Tibial nerve (tissue), 4 donors: ENCODE data around the gene SDHAF2. TPM values are rescaled to one million over a fixed set of nuclear protein-coding genes. Genes with fewer than 3 reads are reported as not detected.
A peak's percentile ranks its signal among the peaks of the same experiment; 100 is the strongest.

Experiments
- DNase-seq, 2 donors: peaks; one replicate each; pipeline ENCODE4 v3.0.0-alpha.2; 2019; ENCODE audit warnings: low spot score in 2 of 2
- H3K27ac ChIP-seq, 4 donors: fragments of 200-600 bp; sonication (generic) in 3 of 4; one replicate each; pipeline ENCODE4 v1.5.1; 2017 to 2019; ENCODE audit warnings: mild to moderate bottlenecking in 1 of 4
- H3K27me3 ChIP-seq, 2 donors: fragments of 200-600 bp; sonication (generic) in 1 of 2; one replicate each; pipeline versions ENCODE4 v1.5.1 to v1.6.0; 2017 to 2019
- H3K36me3 ChIP-seq, 3 donors: fragments of 200-600 bp; sonication (generic); one replicate each; pipeline ENCODE4 v1.5.1; 2018 to 2019
- H3K4me1 ChIP-seq, 4 donors: fragments of 200-600 bp; sonication (generic) in 3 of 4; one replicate each; pipeline ENCODE4 v1.5.1; 2017 to 2019
- H3K4me3 ChIP-seq, 4 donors: fragments of 200-600 bp; sonication (generic) in 3 of 4; one replicate each; pipeline ENCODE4 v1.5.1; 2017 to 2019; ENCODE audit warnings: mild to moderate bottlenecking in 1 of 4, moderate library complexity in 1 of 4
- H3K9me3 ChIP-seq, 4 donors: fragments of 200-600 bp; sonication (generic) in 3 of 4; one replicate each; pipeline ENCODE4 v1.5.1; 2017 to 2019
- EP300 ChIP-seq, 2 donors: sonication (generic); formaldehyde crosslinking; IDR thresholded peaks; one replicate each; pipeline ENCODE4 v1.6.1; 2017; ENCODE audit warnings: antibody characterized with exemption in 2 of 2, mild to moderate bottlenecking in 1 of 2
- POLR2A ChIP-seq, 2 donors: fragments of 450-650 bp; IDR thresholded peaks; one replicate each; pipeline ENCODE4 v1.6.1; 2017; ENCODE audit warnings: antibody characterized with exemption in 2 of 2, mild to moderate bottlenecking in 2 of 2, moderate library complexity in 2 of 2
- WGBS, 2 donors: methylation state at CpG; one replicate each; pipeline ENCODE4 v1.1.5; 2018; 5-methylcytosine and 5-hydroxymethylcytosine counted together
- total RNA-seq, 4 donors: library from RNA; depleted of rRNA; stranded (reverse); fragments of >200 nt; gene quantifications; one replicate each; pipeline ENCODE4 v1.1.0, GENCODE V29; 2016
- TF ChIP-seq, protein P1 (sequence below), 5 experiments: fragments of 200-600 bp in 3 of 5; fragments of 450-650 bp in 2 of 5; sonication (generic) in 3 of 5; IDR thresholded peaks; one replicate each; pipeline ENCODE4 v1.5.1; 2016 to 2019; ENCODE audit warnings: antibody characterized with exemption in 5 of 5, mild to moderate bottlenecking in 3 of 5, moderate library complexity in 2 of 5

Gene SDHAF2
- total RNA-seq, 4 donors from 2014 or later, result 26.4 to 88.1 (median 70.3) TPM

DNA sequence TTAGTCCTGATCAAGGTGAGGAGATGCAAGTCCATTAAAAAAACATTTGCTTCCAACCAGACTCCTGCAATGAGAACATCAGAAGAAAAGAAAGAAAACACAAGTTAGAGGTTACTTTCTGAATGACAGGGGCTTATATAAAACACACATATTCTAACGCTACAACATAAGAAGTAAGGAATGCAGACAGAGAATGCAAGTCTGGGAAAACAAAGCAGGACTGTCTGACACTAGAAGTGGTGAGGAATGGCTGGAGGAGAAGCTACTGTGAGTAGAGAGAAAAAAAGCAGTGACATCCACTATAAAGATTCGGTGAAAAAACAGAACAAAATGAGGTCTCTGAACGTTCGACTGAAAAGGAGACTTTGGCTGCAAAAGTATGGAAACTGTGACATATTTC lies 25.3 kb upstream of the SDHAF2 start:
- no peak for DNase-seq
- Histone ChIP-seq H3K4me3 (no peak overlapping the region), H3K4me1 (peaks cover 0 to 33% (median 6%) of the 10 kb centered on the region in 4 donors), H3K27me3 (no peaks in the 10 kb centered on the region), H3K36me3 (peaks cover 4 to 81% (median 37%) of the 10 kb centered on the region in 3 donors), H3K9me3 (no peaks in the 10 kb centered on the region), H3K27ac (peak overlapping the region in 3 of 4 donors; percentile 58 to 85 (median 81))
- TF ChIP-seq EP300 (IDR thresholded peaks at IDR 0.05), result no peak
- TF ChIP-seq, protein P1, sequence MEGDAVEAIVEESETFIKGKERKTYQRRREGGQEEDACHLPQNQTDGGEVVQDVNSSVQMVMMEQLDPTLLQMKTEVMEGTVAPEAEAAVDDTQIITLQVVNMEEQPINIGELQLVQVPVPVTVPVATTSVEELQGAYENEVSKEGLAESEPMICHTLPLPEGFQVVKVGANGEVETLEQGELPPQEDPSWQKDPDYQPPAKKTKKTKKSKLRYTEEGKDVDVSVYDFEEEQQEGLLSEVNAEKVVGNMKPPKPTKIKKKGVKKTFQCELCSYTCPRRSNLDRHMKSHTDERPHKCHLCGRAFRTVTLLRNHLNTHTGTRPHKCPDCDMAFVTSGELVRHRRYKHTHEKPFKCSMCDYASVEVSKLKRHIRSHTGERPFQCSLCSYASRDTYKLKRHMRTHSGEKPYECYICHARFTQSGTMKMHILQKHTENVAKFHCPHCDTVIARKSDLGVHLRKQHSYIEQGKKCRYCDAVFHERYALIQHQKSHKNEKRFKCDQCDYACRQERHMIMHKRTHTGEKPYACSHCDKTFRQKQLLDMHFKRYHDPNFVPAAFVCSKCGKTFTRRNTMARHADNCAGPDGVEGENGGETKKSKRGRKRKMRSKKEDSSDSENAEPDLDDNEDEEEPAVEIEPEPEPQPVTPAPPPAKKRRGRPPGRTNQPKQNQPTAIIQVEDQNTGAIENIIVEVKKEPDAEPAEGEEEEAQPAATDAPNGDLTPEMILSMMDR (IDR thresholded peaks at IDR 0.05), result no peak
- TF ChIP-seq POLR2A (IDR thresholded peaks at IDR 0.05), result no peak
- 43 to 58% methylated on average over 4 of the region's 4 CpGs for WGBS, 2 donors

DNA sequence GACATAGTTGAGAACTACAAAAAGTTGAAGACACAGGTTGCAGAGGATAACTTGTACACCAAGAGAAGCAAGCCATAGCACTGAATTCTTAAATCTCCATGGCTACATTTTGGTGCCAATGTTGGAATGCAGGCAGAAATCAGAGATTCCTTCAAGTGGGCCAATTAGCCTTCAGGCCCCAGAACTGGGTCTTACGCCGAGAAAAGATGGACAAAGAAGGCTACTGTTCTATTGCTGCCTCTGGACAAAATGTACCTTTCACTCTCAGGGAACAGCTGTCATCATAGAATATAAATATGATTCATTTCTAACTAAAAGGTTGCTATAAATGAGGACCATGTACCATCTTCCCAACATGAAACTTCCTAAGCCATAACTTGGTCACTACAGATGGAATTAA lies 23.9 kb upstream of the SDHAF2 start:
- peak in 1 of 2 donors; percentile 13 for TF ChIP-seq EP300 (IDR thresholded peaks at IDR 0.05)
- TF ChIP-seq, protein P1 (IDR thresholded peaks at IDR 0.05), result no peak

DNA sequence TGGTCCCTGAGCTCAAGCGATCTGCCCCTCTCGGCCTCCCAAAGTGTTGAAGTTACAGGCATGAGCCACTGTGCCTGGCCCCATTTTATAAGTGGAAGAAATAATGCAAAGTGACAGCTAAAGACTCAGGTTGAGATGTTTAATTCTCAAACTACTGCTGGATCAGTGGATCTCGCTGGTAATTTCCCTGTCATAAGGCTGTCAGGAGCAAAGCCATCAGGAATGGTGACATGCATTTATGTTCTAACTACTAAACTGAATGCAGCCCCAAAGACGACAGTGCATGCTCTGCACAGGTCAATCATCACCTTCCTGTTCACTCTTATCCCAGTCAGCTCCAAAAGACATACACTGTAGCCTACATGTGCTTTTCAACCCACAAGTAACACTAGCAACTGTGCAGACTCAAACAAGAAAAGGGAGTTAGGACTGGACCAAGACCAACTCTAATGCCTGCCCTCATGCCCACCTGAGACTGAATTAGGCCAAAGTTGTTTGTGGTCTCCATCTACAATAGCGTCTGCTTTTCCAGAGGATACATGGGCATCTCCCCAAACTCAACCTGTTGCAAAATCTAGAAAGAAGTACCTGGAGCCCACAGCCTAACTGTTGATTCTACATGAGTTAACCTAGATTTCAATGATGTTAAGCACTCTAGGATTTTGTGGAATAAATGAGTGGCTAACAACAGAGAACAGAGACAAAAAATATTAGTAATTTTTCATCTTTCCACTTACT lies 22.8 kb upstream of the SDHAF2 start:
- H3K27me3 ChIP-seq, result no peaks in the 10 kb centered on the region
- TF ChIP-seq, protein P1 (IDR thresholded peaks at IDR 0.05), result no peak
- TF ChIP-seq POLR2A (IDR thresholded peaks at IDR 0.05), result no peak
- no peak for TF ChIP-seq EP300 (IDR thresholded peaks at IDR 0.05)
- DNase-seq, result no peak
- peak overlapping the region in 2 of 4 donors; percentile 81 to 85 for H3K27ac ChIP-seq
- no peak overlapping the region for H3K4me3 ChIP-seq
- WGBS, 2 donors, result 88 to 94% methylated on average over 5 of the region's 5 CpGs
- peaks cover 4 to 95% (median 41%) of the 10 kb centered on the region in 3 donors for H3K36me3 ChIP-seq
- peaks cover 0 to 33% (median 6%) of the 10 kb centered on the region in 4 donors for H3K4me1 ChIP-seq
- H3K9me3 ChIP-seq, result no peaks in the 10 kb centered on the region

More for the DNA sequence above, 23.9 kb upstream of the SDHAF2 start:
- H3K36me3 ChIP-seq, result peaks cover 4 to 87% (median 37%) of the 10 kb centered on the region in 3 donors
- H3K9me3 ChIP-seq, result no peaks in the 10 kb centered on the region
- H3K27me3 ChIP-seq, result no peaks in the 10 kb centered on the region
- no peak for DNase-seq
- 44 to 55% methylated on average over 2 of the region's 2 CpGs for WGBS, 2 donors
- peak overlapping the region in 2 of 4 donors; percentile 81 to 85 for H3K27ac ChIP-seq
- H3K4me1 ChIP-seq, result peaks cover 0 to 33% (median 6%) of the 10 kb centered on the region in 4 donors
- H3K4me3 ChIP-seq, result no peak overlapping the region

DNA sequence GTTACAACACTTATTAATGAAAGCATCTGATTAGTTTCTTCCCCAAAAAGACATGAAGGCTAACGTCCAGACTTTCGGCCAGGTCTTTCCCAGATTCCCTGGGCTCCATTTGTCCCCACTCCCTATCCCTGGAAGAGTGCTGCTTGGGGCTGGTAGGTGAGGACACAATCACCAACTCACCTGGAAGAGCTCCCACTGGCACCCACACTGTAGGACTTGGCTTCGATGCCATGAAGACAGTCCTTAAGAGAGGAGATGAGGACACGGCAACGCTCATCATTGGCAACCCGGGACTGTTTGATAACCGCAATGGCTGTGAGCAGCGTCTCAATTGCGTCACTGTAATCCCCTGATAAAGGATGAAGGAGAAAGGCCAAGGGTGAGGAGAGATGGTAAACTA lies 18.3 kb upstream of the SDHAF2 start:
- WGBS, 2 donors, result 84 to 87% methylated on average over 9 of the region's 9 CpGs
- peaks cover 4 to 99% (median 33%) of the 10 kb centered on the region in 3 donors for H3K36me3 ChIP-seq

DNA sequence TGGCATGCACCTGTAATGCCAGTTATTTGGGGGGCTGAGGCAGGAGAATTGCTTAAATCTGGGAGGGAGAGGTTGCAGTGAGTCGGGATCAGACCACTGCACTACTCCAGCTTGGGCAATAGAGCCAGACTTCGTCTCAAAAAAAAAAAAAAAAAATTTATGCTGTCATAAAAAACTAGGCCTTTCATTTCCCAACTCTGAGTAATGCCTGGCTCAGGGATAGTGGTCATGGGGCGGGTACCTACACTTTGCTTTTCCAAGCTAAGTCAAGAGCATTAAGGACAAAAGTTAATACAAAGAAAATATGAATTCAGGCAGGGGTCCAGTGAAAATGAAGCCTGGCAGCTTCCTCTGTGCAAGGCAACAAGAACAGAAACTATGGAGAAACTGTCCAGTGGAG lies 16.4 kb upstream of the SDHAF2 start:
- no peak for DNase-seq
- peaks cover 0 to 16% (median 0%) of the 10 kb centered on the region in 4 donors for H3K4me1 ChIP-seq
- WGBS, 2 donors, result 73 to 74% methylated on average over 3 of the region's 3 CpGs
- H3K36me3 ChIP-seq, result peaks cover under 1 to 100% (median 36%) of the 10 kb centered on the region in 3 donors
- no peaks in the 10 kb centered on the region for H3K27me3 ChIP-seq
- H3K9me3 ChIP-seq, result no peaks in the 10 kb centered on the region
- H3K4me3 ChIP-seq, result no peak overlapping the region
- TF ChIP-seq POLR2A (IDR thresholded peaks at IDR 0.05) (no peak), EP300 (IDR thresholded peaks at IDR 0.05) (no peak)
- TF ChIP-seq, protein P1 (IDR thresholded peaks at IDR 0.05), result no peak
- H3K27ac ChIP-seq, result no peak overlapping the region

More for the DNA sequence above, 18.3 kb upstream of the SDHAF2 start:
- TF ChIP-seq POLR2A (IDR thresholded peaks at IDR 0.05) (no peak), EP300 (IDR thresholded peaks at IDR 0.05) (no peak)
- TF ChIP-seq, protein P1 (IDR thresholded peaks at IDR 0.05), result no peak
- no peaks in the 10 kb centered on the region for H3K9me3 ChIP-seq
- DNase-seq, result no peak
- peaks cover 0 to 2% (median 0%) of the 10 kb centered on the region in 4 donors for H3K4me1 ChIP-seq
- H3K27me3 ChIP-seq, result no peaks in the 10 kb centered on the region
- no peak overlapping the region for H3K27ac ChIP-seq
- H3K4me3 ChIP-seq, result no peak overlapping the region
